ENCODE data around the gene WNT11.

- TF ChIP-seq CTCF (optimal IDR thresholded peaks at IDR 0.05 in 1 of 3, IDR thresholded peaks at IDR 0.05 in 1 of 3, conservative IDR thresholded peaks at IDR 0.05 in 1 of 3; ENCODE audit: extremely low read depth in 1 of 3, insufficient read depth in 2 of 3, low read length in 3 of 3) (no peak), EZH2 (IDR thresholded peaks at IDR 0.05; ENCODE audit: low read length) (no peak)
Measured at GRCh38 chr11:76174330-76174729, 32.0 kb downstream of the WNT11 start.

Data from keratinocyte (primary cell).